ENCODE results near the gene KIFAP3.

Gene KIFAP3

GRCh38 chr1:169974067-169974466 is 100.4 kb downstream of the KIFAP3 start:
- DNase-seq: no peak

GRCh38 chr1:169970114-169970513 is 104.4 kb downstream of the KIFAP3 start:
- no peak for DNase-seq

- DNase-seq: no peak
Measured at GRCh38 chr1:169968174-169968573, 106.3 kb downstream of the KIFAP3 start.

- DNase-seq: no peak
Measured at GRCh38 chr1:169964206-169964605, 110.3 kb downstream of the KIFAP3 start.

- DNase-seq: no peak
Measured at GRCh38 chr1:169959686-169960085, 114.8 kb downstream of the KIFAP3 start.

GRCh38 chr1:169958987-169959386 is 115.5 kb downstream of the KIFAP3 start:
- no peak for DNase-seq

- no peak for DNase-seq
Measured at GRCh38 chr1:169957884-169958283, 116.6 kb downstream of the KIFAP3 start.

- DNase-seq: no peak
Measured at GRCh38 chr1:169951108-169951507, 123.4 kb downstream of the KIFAP3 start.

- no peak for DNase-seq
Measured at GRCh38 chr1:169949139-169949538, 125.4 kb downstream of the KIFAP3 start.

GRCh38 chr1:169946206-169946605 is 128.3 kb downstream of the KIFAP3 start:
- no peak for DNase-seq

- no peak for DNase-seq
Measured at GRCh38 chr1:169945181-169945580, 129.3 kb downstream of the KIFAP3 start.

- DNase-seq: no peak
Measured at GRCh38 chr1:169944621-169945020, 129.9 kb downstream of the KIFAP3 start.

GRCh38 chr1:169943963-169944526 is 130.4 kb downstream of the KIFAP3 start:
- DNase-seq: no peak

GRCh38 chr1:169941982-169942830 is 132.3 kb downstream of the KIFAP3 start:
- no peak for DNase-seq

GRCh38 chr1:169933984-169934725 is 140.3 kb downstream of the KIFAP3 start:
- DNase-seq: no peak

GRCh38 chr1:169931795-169932231 is 142.7 kb downstream of the KIFAP3 start:
- DNase-seq: no peak

GRCh38 chr1:169929210-169929526 is 145.3 kb downstream of the KIFAP3 start:
- no peak for DNase-seq

GRCh38 chr1:169928438-169929209 is 145.9 kb downstream of the KIFAP3 start:
- DNase-seq: peak; percentile 76

GRCh38 chr1:169925505-169926482 is 148.7 kb downstream of the KIFAP3 start:
- DNase-seq: no peak

- no peak for DNase-seq
Measured at GRCh38 chr1:169924829-169925228, 149.7 kb downstream of the KIFAP3 start.

- no peak for DNase-seq
Measured at GRCh38 chr1:169924063-169924462, 150.4 kb downstream of the KIFAP3 start.

- no peak for DNase-seq
Measured at GRCh38 chr1:169921080-169921479, 153.4 kb downstream of the KIFAP3 start.

All from NCI-H1694 treated with DMSO at 0.1 percent for 48 hours (cell line).